ENCODE results near the gene SPNS3.

Gene SPNS3

GRCh38 chr17:4509401-4509800 is 75.7 kb downstream of the SPNS3 start:
- Histone ChIP-seq H3K4me1 (ENCODE audit: control insufficient read depth, low read length) (peaks cover 8% of the 10 kb centered on the region), H3K27ac (ENCODE audit: low read depth, low read length) (no peak overlapping the region), H3K36me3 (ENCODE audit: control insufficient read depth, low read length) (no peaks in the 10 kb centered on the region), H3K4me2 (ENCODE audit: low read length) (no peak overlapping the region), H3K27me3 (ENCODE audit: control insufficient read depth, low read length) (no peaks in the 10 kb centered on the region), H3F3A (ENCODE audit: control insufficient read depth, insufficient read depth) (no peaks in the 10 kb centered on the region), H3K9me2 (replicated peaks; ENCODE audit: control insufficient read depth, low read length) (no peaks in the 10 kb centered on the region), H3K79me2 (ENCODE audit: control insufficient read depth, low read length) (no peaks in the 10 kb centered on the region), H4K20me1 (ENCODE audit: control insufficient read depth, insufficient read depth, low read depth, low read length) (no peaks in the 10 kb centered on the region), H3K4me3 (ENCODE audit: low read length) (no peak overlapping the region), H3K9me3 (ENCODE audit: control insufficient read depth, insufficient read depth, low read length) (no peaks in the 10 kb centered on the region)
- TF ChIP-seq EZH2phosphoT487 (IDR thresholded peaks at IDR 0.05; ENCODE audit: borderline replicate concordance, low read length) = no peak
- no peak for TF ChIP-seq CTCF (IDR thresholded peaks at IDR 0.05; ENCODE audit: low read depth, low read length, poor library complexity, severe bottlenecking)

- H3K27ac ChIP-seq (ENCODE audit: low read depth, low read length) = no peak overlapping the region
These were observed 76.3 kb downstream of the SPNS3 start for GRCh38 chr17:4509923-4510617.

GRCh38 chr17:4510618-4510941 is 76.8 kb downstream of the SPNS3 start:
- Histone ChIP-seq H3F3A (ENCODE audit: control insufficient read depth, insufficient read depth) (no peaks in the 10 kb centered on the region), H3K27me3 (ENCODE audit: control insufficient read depth, low read length) (no peaks in the 10 kb centered on the region), H3K36me3 (ENCODE audit: control insufficient read depth, low read length) (no peaks in the 10 kb centered on the region), H3K79me2 (ENCODE audit: control insufficient read depth, low read length) (no peaks in the 10 kb centered on the region), H4K20me1 (ENCODE audit: control insufficient read depth, insufficient read depth, low read depth, low read length) (no peaks in the 10 kb centered on the region), H3K4me2 (ENCODE audit: low read length) (no peak overlapping the region), H3K27ac (ENCODE audit: low read depth, low read length) (no peak overlapping the region), H3K4me3 (ENCODE audit: low read length) (no peak overlapping the region), H3K4me1 (ENCODE audit: control insufficient read depth, low read length) (peaks cover 6% of the 10 kb centered on the region; the same call in 1 of the 2 replicates), H3K9me2 (replicated peaks; ENCODE audit: control insufficient read depth, low read length) (no peaks in the 10 kb centered on the region), H3K9me3 (ENCODE audit: control insufficient read depth, insufficient read depth, low read length) (no peaks in the 10 kb centered on the region)
- TF ChIP-seq CTCF (IDR thresholded peaks at IDR 0.05; ENCODE audit: low read depth, low read length, poor library complexity, severe bottlenecking) (no peak), EZH2phosphoT487 (IDR thresholded peaks at IDR 0.05; ENCODE audit: borderline replicate concordance, low read length) (no peak)

More at GRCh38 chr17:4509923-4510617, 76.3 kb downstream of the SPNS3 start:
- H3K9me2 ChIP-seq (replicated peaks; ENCODE audit: control insufficient read depth, low read length) = no peaks in the 10 kb centered on the region
- peaks cover 6% of the 10 kb centered on the region; the same call in 1 of the 2 replicates for H3K4me1 ChIP-seq (ENCODE audit: control insufficient read depth, low read length)
- H3K36me3 ChIP-seq (ENCODE audit: control insufficient read depth, low read length) = no peaks in the 10 kb centered on the region
- H3K9me3 ChIP-seq (ENCODE audit: control insufficient read depth, insufficient read depth, low read length) = no peaks in the 10 kb centered on the region
- H3K4me2 ChIP-seq (ENCODE audit: low read length) = no peak overlapping the region
- no peaks in the 10 kb centered on the region for H3K79me2 ChIP-seq (ENCODE audit: control insufficient read depth, low read length)
- no peaks in the 10 kb centered on the region for H4K20me1 ChIP-seq (ENCODE audit: control insufficient read depth, insufficient read depth, low read depth, low read length)
- no peaks in the 10 kb centered on the region for H3K27me3 ChIP-seq (ENCODE audit: control insufficient read depth, low read length)
- no peak overlapping the region for H3K4me3 ChIP-seq (ENCODE audit: low read length)
- TF ChIP-seq CTCF (IDR thresholded peaks at IDR 0.05; ENCODE audit: low read depth, low read length, poor library complexity, severe bottlenecking) = no peak
- no peak for TF ChIP-seq EZH2phosphoT487 (IDR thresholded peaks at IDR 0.05; ENCODE audit: borderline replicate concordance, low read length)
- no peaks in the 10 kb centered on the region for H3F3A ChIP-seq (ENCODE audit: control insufficient read depth, insufficient read depth)

All from DOHH2 (cell line).